Stomach (tissue), 4 donors: ENCODE results near the gene PPM1L.

Experiments
- CTCF ChIP-seq, 7 experiments: fragments of 450-650 bp in 4 of 7; fragments of 200-600 bp in 3 of 7; sonication (generic) in 3 of 7; IDR thresholded peaks; one replicate each; pipeline ENCODE4 v1.5.1; 2016 to 2019; ENCODE audit warnings: antibody characterized with exemption in 7 of 7, control low read depth in 2 of 7, mild to moderate bottlenecking in 1 of 7
- EP300 ChIP-seq: sonication (generic); formaldehyde crosslinking; IDR thresholded peaks from one replicate; pipeline ENCODE4 v1.6.1; 2017; ENCODE audit warnings: antibody characterized with exemption
- POLR2A ChIP-seq, 4 donors: fragments of 450-650 bp; IDR thresholded peaks; one replicate each; pipeline ENCODE4 v1.6.1; 2016; ENCODE audit warnings: antibody characterized with exemption in 4 of 4, control low read depth in 2 of 4, mild to moderate bottlenecking in 1 of 4, moderate library complexity in 1 of 4

GRCh38 chr3:160831401-160831800 lies 75.4 kb downstream of the PPM1L start:
- TF ChIP-seq POLR2A (IDR thresholded peaks at IDR 0.05): no peak
- TF ChIP-seq CTCF (IDR thresholded peaks at IDR 0.05): no peak
- TF ChIP-seq EP300: no peak
